Ascending aorta (tissue), 2 donors: ENCODE results near the gene SLC25A5. TPM values are rescaled to one million over a fixed set of nuclear protein-coding genes. Genes with fewer than 3 reads are reported as not detected.

Experiments used
- DNase-seq, 2 donors: peaks; one replicate each; pipeline ENCODE4 v3.0.0-alpha.2; 2019; ENCODE audit warnings: low spot score in 2 of 2
- H3K27ac ChIP-seq, 2 donors: fragments of 200-600 bp; sonication (generic); one replicate each; pipeline ENCODE4 v1.5.1; 2016 to 2017; ENCODE audit warnings: mild to moderate bottlenecking in 1 of 2
- H3K27me3 ChIP-seq: fragments of 200-600 bp; sonication (generic); one replicate; pipeline ENCODE4 v1.5.1; 2017
- H3K36me3 ChIP-seq, 2 donors: fragments of 200-600 bp; sonication (generic); one replicate each; pipeline ENCODE4 v1.5.1; 2016
- H3K4me1 ChIP-seq, 2 donors: fragments of 200-600 bp; sonication (generic); one replicate each; pipeline ENCODE4 v1.5.1; 2016 to 2017; ENCODE audit warnings: mild to moderate bottlenecking in 1 of 2
- H3K4me3 ChIP-seq, 2 donors: fragments of 200-600 bp; sonication (generic); one replicate each; pipeline ENCODE4 v1.5.1; 2016 to 2017; ENCODE audit warnings: mild to moderate bottlenecking in 1 of 2
- H3K9me3 ChIP-seq, 2 donors: fragments of 200-600 bp; sonication (generic); one replicate each; pipeline ENCODE4 v1.5.1; 2016
- CTCF ChIP-seq, 3 experiments: fragments of 200-600 bp in 2 of 3; fragments of 450-650 bp in 1 of 3; sonication (generic) in 2 of 3; IDR thresholded peaks; one replicate each; pipeline ENCODE4 v1.5.1; 2016 to 2019; ENCODE audit warnings: antibody characterized with exemption in 3 of 3, mild to moderate bottlenecking in 1 of 3, moderate library complexity in 1 of 3
- intact Hi-C: fragments of 100-400 bp; cut with DNase I; formaldehyde crosslinking; loops from one replicate; pipeline ENCODE4 v1.15.1; 2023
- total RNA-seq: library from RNA; depleted of rRNA; stranded (reverse); fragments of >200 nt; gene quantifications from one replicate; pipeline ENCODE4 v1.1.0, GENCODE V29; 2016

SLC25A5 gene
- 202 TPM for total RNA-seq

GRCh38 chrX:119467842-119468550, at the start of gene SLC25A5:
SLC25A5 (plus strand) TSS chrX:119468444; CDS start chrX:119468516, 72 bp downstream.
- Histone ChIP-seq H3K4me1 (peaks cover 0 to 3% of the 10 kb centered on the region in 2 donors), H3K36me3 (peaks cover 3 to 12% of the 10 kb centered on the region in 2 donors), H3K9me3 (no peaks in the 10 kb centered on the region), H3K4me3 (peak within 1 kb of the TSS; percentile 83 to 85), H3K27ac (peak within 1 kb of the TSS; percentile 94 to 95), H3K27me3 (no peaks in the 10 kb centered on the region)
- TF ChIP-seq CTCF (IDR thresholded peaks at IDR 0.05): no peak
- peak; percentile 31 to 88 for DNase-seq
- intact Hi-C loops: loop anchor here (1.0 to 5.0 kb wide), 7 partner anchors 15 to 404 kb away; partner anchors contain the start of genes NDUFA1, RNF113A, RPL39 and STEEP1

- Histone ChIP-seq H3K27me3 (no peaks in the 10 kb centered on the region), H3K9me3 (no peaks in the 10 kb centered on the region), H3K4me3 (no peak overlapping the region), H3K36me3 (peaks cover 0 to 7% of the 10 kb centered on the region in 2 donors), H3K4me1 (no peaks in the 10 kb centered on the region), H3K27ac (no peak overlapping the region)
- intact Hi-C loops: no loop called here
- DNase-seq: no peak
- no peak for TF ChIP-seq CTCF (IDR thresholded peaks at IDR 0.05)
Observed at GRCh38 chrX:119419146-119419545, 49.1 kb upstream of the SLC25A5 start.

- no peak overlapping the region for H3K27ac ChIP-seq
- no peaks in the 10 kb centered on the region for H3K9me3 ChIP-seq
- H3K4me3 ChIP-seq: no peak overlapping the region
- peaks cover 0 to 7% of the 10 kb centered on the region in 2 donors for H3K36me3 ChIP-seq
- H3K27me3 ChIP-seq: no peaks in the 10 kb centered on the region
- no peak for TF ChIP-seq CTCF (IDR thresholded peaks at IDR 0.05)
- DNase-seq: no peak
- no peaks in the 10 kb centered on the region for H3K4me1 ChIP-seq
- intact Hi-C loops: no loop called here
Observed at GRCh38 chrX:119419898-119420297, 48.3 kb upstream of the SLC25A5 start.

- Histone ChIP-seq H3K36me3 (peaks cover 0 to 7% of the 10 kb centered on the region in 2 donors), H3K4me3 (no peak overlapping the region), H3K4me1 (no peaks in the 10 kb centered on the region), H3K27me3 (no peaks in the 10 kb centered on the region), H3K27ac (no peak overlapping the region), H3K9me3 (no peaks in the 10 kb centered on the region)
- TF ChIP-seq CTCF (IDR thresholded peaks at IDR 0.05): no peak
- no peak for DNase-seq
- intact Hi-C loops: no loop called here
Observed at GRCh38 chrX:119421016-119421705, 47.1 kb upstream of the SLC25A5 start.

- H3K4me3 ChIP-seq: no peak overlapping the region
- no peak for TF ChIP-seq CTCF (IDR thresholded peaks at IDR 0.05)
- intact Hi-C loops: no loop called here
Observed at GRCh38 chrX:119423631-119424030, 44.6 kb upstream of the SLC25A5 start.

More at GRCh38 chrX:119423631-119424030, 44.6 kb upstream of the SLC25A5 start:
- Histone ChIP-seq H3K4me1 (no peaks in the 10 kb centered on the region), H3K27ac (no peak overlapping the region), H3K27me3 (no peaks in the 10 kb centered on the region), H3K9me3 (no peaks in the 10 kb centered on the region), H3K36me3 (peaks cover 0 to 7% of the 10 kb centered on the region in 2 donors)
- DNase-seq: no peak
